ENCODE measurements around the gene CALN1. TPM values are rescaled to one million over a fixed set of nuclear protein-coding genes. Genes with fewer than 3 reads are reported as not detected.

Gene CALN1
- total and polyA plus RNA-seq, 2 experiments from 2014 or later: 7.6 to 14.5 TPM

GRCh38 chr7:71911051-71911450, 501.1 kb downstream of the CALN1 start (continued):
- TF ChIP-seq, protein P1, sequence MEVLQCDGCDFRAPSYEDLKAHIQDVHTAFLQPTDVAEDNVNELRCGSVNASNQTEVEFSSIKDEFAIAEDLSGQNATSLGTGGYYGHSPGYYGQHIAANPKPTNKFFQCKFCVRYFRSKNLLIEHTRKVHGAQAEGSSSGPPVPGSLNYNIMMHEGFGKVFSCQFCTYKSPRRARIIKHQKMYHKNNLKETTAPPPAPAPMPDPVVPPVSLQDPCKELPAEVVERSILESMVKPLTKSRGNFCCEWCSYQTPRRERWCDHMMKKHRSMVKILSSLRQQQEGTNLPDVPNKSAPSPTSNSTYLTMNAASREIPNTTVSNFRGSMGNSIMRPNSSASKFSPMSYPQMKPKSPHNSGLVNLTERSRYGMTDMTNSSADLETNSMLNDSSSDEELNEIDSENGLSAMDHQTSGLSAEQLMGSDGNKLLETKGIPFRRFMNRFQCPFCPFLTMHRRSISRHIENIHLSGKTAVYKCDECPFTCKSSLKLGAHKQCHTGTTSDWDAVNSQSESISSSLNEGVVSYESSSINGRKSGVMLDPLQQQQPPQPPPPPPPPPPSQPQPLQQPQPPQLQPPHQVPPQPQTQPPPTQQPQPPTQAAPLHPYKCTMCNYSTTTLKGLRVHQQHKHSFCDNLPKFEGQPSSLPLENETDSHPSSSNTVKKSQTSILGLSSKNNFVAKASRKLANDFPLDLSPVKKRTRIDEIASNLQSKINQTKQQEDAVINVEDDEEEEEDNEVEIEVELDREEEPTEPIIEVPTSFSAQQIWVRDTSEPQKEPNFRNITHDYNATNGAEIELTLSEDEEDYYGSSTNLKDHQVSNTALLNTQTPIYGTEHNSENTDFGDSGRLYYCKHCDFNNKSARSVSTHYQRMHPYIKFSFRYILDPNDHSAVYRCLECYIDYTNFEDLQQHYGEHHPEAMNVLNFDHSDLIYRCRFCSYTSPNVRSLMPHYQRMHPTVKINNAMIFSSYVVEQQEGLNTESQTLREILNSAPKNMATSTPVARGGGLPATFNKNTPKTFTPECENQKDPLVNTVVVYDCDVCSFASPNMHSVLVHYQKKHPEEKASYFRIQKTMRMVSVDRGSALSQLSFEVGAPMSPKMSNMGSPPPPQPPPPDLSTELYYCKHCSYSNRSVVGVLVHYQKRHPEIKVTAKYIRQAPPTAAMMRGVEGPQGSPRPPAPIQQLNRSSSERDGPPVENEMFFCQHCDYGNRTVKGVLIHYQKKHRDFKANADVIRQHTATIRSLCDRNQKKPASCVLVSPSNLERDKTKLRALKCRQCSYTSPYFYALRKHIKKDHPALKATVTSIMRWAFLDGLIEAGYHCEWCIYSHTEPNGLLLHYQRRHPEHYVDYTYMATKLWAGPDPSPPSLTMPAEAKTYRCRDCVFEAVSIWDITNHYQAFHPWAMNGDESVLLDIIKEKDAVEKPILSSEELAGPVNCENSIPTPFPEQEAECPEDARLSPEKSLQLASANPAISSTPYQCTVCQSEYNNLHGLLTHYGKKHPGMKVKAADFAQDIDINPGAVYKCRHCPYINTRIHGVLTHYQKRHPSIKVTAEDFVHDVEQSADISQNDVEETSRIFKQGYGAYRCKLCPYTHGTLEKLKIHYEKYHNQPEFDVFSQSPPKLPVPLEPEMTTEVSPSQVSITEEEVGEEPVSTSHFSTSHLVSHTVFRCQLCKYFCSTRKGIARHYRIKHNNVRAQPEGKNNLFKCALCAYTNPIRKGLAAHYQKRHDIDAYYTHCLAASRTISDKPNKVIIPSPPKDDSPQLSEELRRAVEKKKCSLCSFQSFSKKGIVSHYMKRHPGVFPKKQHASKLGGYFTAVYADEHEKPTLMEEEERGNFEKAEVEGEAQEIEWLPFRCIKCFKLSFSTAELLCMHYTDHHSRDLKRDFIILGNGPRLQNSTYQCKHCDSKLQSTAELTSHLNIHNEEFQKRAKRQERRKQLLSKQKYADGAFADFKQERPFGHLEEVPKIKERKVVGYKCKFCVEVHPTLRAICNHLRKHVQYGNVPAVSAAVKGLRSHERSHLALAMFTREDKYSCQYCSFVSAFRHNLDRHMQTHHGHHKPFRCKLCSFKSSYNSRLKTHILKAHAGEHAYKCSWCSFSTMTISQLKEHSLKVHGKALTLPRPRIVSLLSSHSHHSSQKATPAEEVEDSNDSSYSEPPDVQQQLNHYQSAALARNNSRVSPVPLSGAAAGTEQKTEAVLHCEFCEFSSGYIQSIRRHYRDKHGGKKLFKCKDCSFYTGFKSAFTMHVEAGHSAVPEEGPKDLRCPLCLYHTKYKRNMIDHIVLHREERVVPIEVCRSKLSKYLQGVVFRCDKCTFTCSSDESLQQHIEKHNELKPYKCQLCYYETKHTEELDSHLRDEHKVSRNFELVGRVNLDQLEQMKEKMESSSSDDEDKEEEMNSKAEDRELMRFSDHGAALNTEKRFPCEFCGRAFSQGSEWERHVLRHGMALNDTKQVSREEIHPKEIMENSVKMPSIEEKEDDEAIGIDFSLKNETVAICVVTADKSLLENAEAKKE (CRISPR knock-in tag; IDR thresholded peaks at IDR 0.05): no peak
- TF ChIP-seq ZNF114 (CRISPR knock-in tag; IDR thresholded peaks at IDR 0.05): no peak

- no peaks in the 10 kb centered on the region for H3K36me3 ChIP-seq (ENCODE audit: insufficient read depth)
- no peaks in the 10 kb centered on the region for H3F3A ChIP-seq (replicated peaks; ENCODE audit: low read depth)
- Mint-ChIP-seq H3K9me3 (peaks cover 8% of the 10 kb centered on the region; the same call in 2 of the 3 replicates), H3K36me3 (ENCODE audit: low read depth) (no peaks in the 10 kb centered on the region; the same call in 2 of the 3 replicates), H3K27me3 (ENCODE audit: insufficient read depth, low read depth, poor library complexity) (no peaks in the 10 kb centered on the region), H3K27ac (no peak overlapping the region), H3K4me1 (no peaks in the 10 kb centered on the region), H3K4me3 (no peak overlapping the region)
- DNase-seq (ENCODE audit: low spot score) (no peak), ATAC-seq (no peak)
- no peak overlapping the region for H3K4me2 ChIP-seq
- no peaks in the 10 kb centered on the region; the same call in 1 of the 2 replicates for H3K9me2 ChIP-seq (ENCODE audit: insufficient read depth)
- no peaks in the 10 kb centered on the region for H3K79me2 ChIP-seq (replicated peaks; ENCODE audit: insufficient read depth)
- H2AFZ ChIP-seq: no peak overlapping the region
- no peaks in the 10 kb centered on the region for H3K27me3 ChIP-seq (ENCODE audit: insufficient read depth)
- H3K4me1 ChIP-seq (ENCODE audit: insufficient read depth): no peaks in the 10 kb centered on the region
- no peak overlapping the region for H3K27ac ChIP-seq (ENCODE audit: low read depth)
- H3K4me3 ChIP-seq: no peak overlapping the region
- H4K20me1 ChIP-seq (replicated peaks; ENCODE audit: insufficient read depth): no peaks in the 10 kb centered on the region
- TF ChIP-seq, protein P1 (CRISPR knock-in tag; IDR thresholded peaks at IDR 0.05): no peak
- TF ChIP-seq ZNF114 (CRISPR knock-in tag; IDR thresholded peaks at IDR 0.05) (no peak), EZH2 (IDR thresholded peaks at IDR 0.05; ENCODE audit: low read depth, unreplicated experiment) (no peak), NANOG (IDR thresholded peaks at IDR 0.05; ENCODE audit: borderline replicate concordance) (no peak)
- TF ChIP-seq, protein P2, sequence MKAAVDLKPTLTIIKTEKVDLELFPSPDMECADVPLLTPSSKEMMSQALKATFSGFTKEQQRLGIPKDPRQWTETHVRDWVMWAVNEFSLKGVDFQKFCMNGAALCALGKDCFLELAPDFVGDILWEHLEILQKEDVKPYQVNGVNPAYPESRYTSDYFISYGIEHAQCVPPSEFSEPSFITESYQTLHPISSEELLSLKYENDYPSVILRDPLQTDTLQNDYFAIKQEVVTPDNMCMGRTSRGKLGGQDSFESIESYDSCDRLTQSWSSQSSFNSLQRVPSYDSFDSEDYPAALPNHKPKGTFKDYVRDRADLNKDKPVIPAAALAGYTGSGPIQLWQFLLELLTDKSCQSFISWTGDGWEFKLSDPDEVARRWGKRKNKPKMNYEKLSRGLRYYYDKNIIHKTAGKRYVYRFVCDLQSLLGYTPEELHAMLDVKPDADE (IDR thresholded peaks at IDR 0.05): no peak
- TF ChIP-seq, protein P3, sequence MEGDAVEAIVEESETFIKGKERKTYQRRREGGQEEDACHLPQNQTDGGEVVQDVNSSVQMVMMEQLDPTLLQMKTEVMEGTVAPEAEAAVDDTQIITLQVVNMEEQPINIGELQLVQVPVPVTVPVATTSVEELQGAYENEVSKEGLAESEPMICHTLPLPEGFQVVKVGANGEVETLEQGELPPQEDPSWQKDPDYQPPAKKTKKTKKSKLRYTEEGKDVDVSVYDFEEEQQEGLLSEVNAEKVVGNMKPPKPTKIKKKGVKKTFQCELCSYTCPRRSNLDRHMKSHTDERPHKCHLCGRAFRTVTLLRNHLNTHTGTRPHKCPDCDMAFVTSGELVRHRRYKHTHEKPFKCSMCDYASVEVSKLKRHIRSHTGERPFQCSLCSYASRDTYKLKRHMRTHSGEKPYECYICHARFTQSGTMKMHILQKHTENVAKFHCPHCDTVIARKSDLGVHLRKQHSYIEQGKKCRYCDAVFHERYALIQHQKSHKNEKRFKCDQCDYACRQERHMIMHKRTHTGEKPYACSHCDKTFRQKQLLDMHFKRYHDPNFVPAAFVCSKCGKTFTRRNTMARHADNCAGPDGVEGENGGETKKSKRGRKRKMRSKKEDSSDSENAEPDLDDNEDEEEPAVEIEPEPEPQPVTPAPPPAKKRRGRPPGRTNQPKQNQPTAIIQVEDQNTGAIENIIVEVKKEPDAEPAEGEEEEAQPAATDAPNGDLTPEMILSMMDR (conservative IDR thresholded peaks at IDR 0.05; ENCODE audit: low read depth in 2 of 2): no peak
Measured at GRCh38 chr7:71905821-71906220, 506.3 kb downstream of the CALN1 start.

All from GM23338 (cell line).